ENCODE measurements around the gene TMEM259. TPM values are rescaled to one million over a fixed set of nuclear protein-coding genes. Genes with fewer than 3 reads are reported as not detected.

Gene TMEM259
- total and polyA plus RNA-seq, 2 of the 13 experiments (the other 11 are each of a cell fraction or from before 2014, with no cell fraction given), result 64.7 to 164 TPM

GRCh38 chr19:989381-990081, 31.4 kb downstream of the TMEM259 start:
- no peak overlapping the region for H3K27ac ChIP-seq (ENCODE audit: extremely low read length, insufficient read depth, low read length)
- ChIA-PET CTCF (ENCODE audit: low intra/inter-chr PET ratio, low total read pairs) (no interaction called here), POLR2A (no interaction called here)
- peaks cover 6% of the 10 kb centered on the region; the same call in 1 of the 2 replicates for H4K20me1 ChIP-seq (ENCODE audit: insufficient read depth, low read length)
- no peaks in the 10 kb centered on the region for H3K9me3 ChIP-seq (ENCODE audit: low read length)
- no peak overlapping the region for H3K4me3 ChIP-seq (replicated peaks in 1 of 3; ENCODE audit: insufficient read depth in 1 of 3, low read depth in 2 of 3, low read length in 3 of 3)
- BruUV-seq (replicated peaks), result no TSS peak
- no peaks in the 10 kb centered on the region for H3K27me3 ChIP-seq (ENCODE audit: control insufficient read depth in 1 of 2, insufficient read depth in 2 of 2, low read length in 2 of 2)
- peaks cover 11% of the 10 kb centered on the region for H3K79me2 ChIP-seq (ENCODE audit: insufficient read depth, low read length)
- H3K9ac ChIP-seq (ENCODE audit: insufficient read depth, low read depth, low read length), result no peak overlapping the region
- intact Hi-C loops (cut with micrococcal nuclease; ENCODE audit: unreplicated experiment), result loop anchor here (10.0 kb wide), 1 partner anchor 205 kb away; no protein-coding TSS in a partner anchor
- peaks cover 22 to 46% of the 10 kb centered on the region in 2 experiments for H3K36me3 ChIP-seq (replicated peaks in 1 of 2; ENCODE audit: control insufficient read depth in 1 of 2, insufficient read depth in 2 of 2, low read length in 2 of 2)
- H3K4me1 ChIP-seq (ENCODE audit: insufficient read depth, low read length), result peaks cover 37% of the 10 kb centered on the region
- DNase-seq (ENCODE audit: low spot score) (no peak), FAIRE-seq (no peak), ATAC-seq (no peak)
- in situ Hi-C loops (cut with HindIII; ENCODE audit: extremely low pct_ligation_motif_present, low pct_unique_long_range_greater_than_20kb), result loop anchor here (10.0 kb wide), 2 partner anchors 125 to 225 kb away; no protein-coding TSS in a partner anchor
- H2AFZ ChIP-seq (ENCODE audit: low read length), result no peak overlapping the region
- WGBS (ENCODE audit: low lambda C conversion rate), result no CpG with 5 or more reads among the region's 25 CpGs
- H3K4me2 ChIP-seq (ENCODE audit: low read depth, low read length), result no peak overlapping the region
- TF ChIP-seq TEAD3 (CRISPR knock-in tag; optimal IDR thresholded peaks at IDR 0.05; ENCODE audit: borderline replicate concordance) (no peak), RBFOX2 (IDR thresholded peaks at IDR 0.05; ENCODE audit: low read depth, low read length) (peak; percentile 49; the same call in 1 of the 2 replicates), NCOA2 (CRISPR knock-in tag; IDR thresholded peaks at IDR 0.05) (no peak), EED (CRISPR knock-in tag; IDR thresholded peaks at IDR 0.05) (no peak), RXRA (CRISPR knock-in tag; IDR thresholded peaks at IDR 0.05) (peak; percentile 17; the same call in 1 of the 2 replicates), ZNF576 (CRISPR knock-in tag; IDR thresholded peaks at IDR 0.05) (0 out of 2 replicates have a peak, but pooled peaks have one; percentile 67), SAP130 (CRISPR knock-in tag; IDR thresholded peaks at IDR 0.05; ENCODE audit: low read depth) (no peak), ZNF746 (CRISPR knock-in tag; IDR thresholded peaks at IDR 0.05) (no peak), NFATC3 (CRISPR knock-in tag; IDR thresholded peaks at IDR 0.05) (no peak), AGO2 (optimal IDR thresholded peaks at IDR 0.05; ENCODE audit: low read depth, low read length) (peak; percentile 72), ZNF766 (CRISPR knock-in tag; IDR thresholded peaks at IDR 0.05; ENCODE audit: borderline replicate concordance) (no peak), ZBTB33 (CRISPR knock-in tag; IDR thresholded peaks at IDR 0.05) (peak; percentile 96), ZBTB7B (CRISPR knock-in tag; IDR thresholded peaks at IDR 0.05) (0 out of 2 replicates have a peak, but pooled peaks have one; percentile 15), RFX5 (IDR thresholded peaks at IDR 0.05; ENCODE audit: low read depth, low read length) (no peak), TRIM22 (IDR thresholded peaks at IDR 0.05) (no peak), ZNF687 (CRISPR knock-in tag; IDR thresholded peaks at IDR 0.05) (peak; percentile 20; the same call in 1 of the 2 replicates), CBX2 (IDR thresholded peaks at IDR 0.05; ENCODE audit: low read depth, low read length) (no peak), CBX2 (CRISPR knock-in tag; IDR thresholded peaks at IDR 0.05; ENCODE audit: low read depth) (no peak)

Data from HepG2 (cell line).